ENCODE results near the gene THOC6.

The THOC6 gene

GRCh38 chr16:3042376-3042775 is 18.5 kb downstream of the THOC6 start:
- Histone ChIP-seq H3K27ac (ENCODE audit: low read depth in 2 of 2, low read length in 2 of 2) (no peak overlapping the region), H3K4me3 (ENCODE audit: low read length in 2 of 2) (no peak overlapping the region), H3K36me3 (ENCODE audit: control insufficient read depth in 2 of 2, insufficient read depth in 2 of 2, low read length in 2 of 2) (no peaks in the 10 kb centered on the region), H3K4me1 (ENCODE audit: control insufficient read depth in 2 of 2, insufficient read depth in 2 of 2, low read length in 2 of 2) (peaks cover 13 to 24% of the 10 kb centered on the region in 2 donors), H3K9ac (ENCODE audit: low read depth in 1 of 2, low read length in 2 of 2) (no peak overlapping the region), H3K27me3 (ENCODE audit: control insufficient read depth in 2 of 2, insufficient read depth in 2 of 2, low read length in 2 of 2) (peaks cover 23 to 42% of the 10 kb centered on the region in 2 donors), H3K9me3 (ENCODE audit: control insufficient read depth in 2 of 2, low read length in 2 of 2) (no peaks in the 10 kb centered on the region)

- H3K27me3 ChIP-seq (ENCODE audit: control insufficient read depth in 2 of 2, insufficient read depth in 2 of 2, low read length in 2 of 2), result peaks cover 26 to 49% of the 10 kb centered on the region in 2 donors
- H3K36me3 ChIP-seq (ENCODE audit: control insufficient read depth in 2 of 2, insufficient read depth in 2 of 2, low read length in 2 of 2), result no peaks in the 10 kb centered on the region
- H3K9ac ChIP-seq (ENCODE audit: low read depth in 1 of 2, low read length in 2 of 2), result no peak overlapping the region
- H3K27ac ChIP-seq (ENCODE audit: low read depth in 2 of 2, low read length in 2 of 2), result no peak overlapping the region
- no peak overlapping the region for H3K4me3 ChIP-seq (ENCODE audit: low read length in 2 of 2)
- H3K4me1 ChIP-seq (ENCODE audit: control insufficient read depth in 2 of 2, insufficient read depth in 2 of 2, low read length in 2 of 2), result peaks cover 0 to 6% of the 10 kb centered on the region in 2 donors
- H3K9me3 ChIP-seq (ENCODE audit: control insufficient read depth in 2 of 2, low read length in 2 of 2), result no peaks in the 10 kb centered on the region
These were observed 20.9 kb downstream of the THOC6 start for GRCh38 chr16:3044708-3045107.

GRCh38 chr16:3045758-3046640 is 22.2 kb downstream of the THOC6 start, which contains the start of gene MMP25:
TSS of gene MMP25 (plus strand) at chr16:3046561. CDS start at chr16:3046918, 357 bp downstream.
- H3K4me1 ChIP-seq (ENCODE audit: control insufficient read depth in 2 of 2, insufficient read depth in 2 of 2, low read length in 2 of 2), result peaks cover 0 to 6% of the 10 kb centered on the region in 2 donors
- peak within 1 kb of the TSS; percentile 27 to 62 for H3K4me3 ChIP-seq (ENCODE audit: low read length in 2 of 2)
- peak within 1 kb of the TSS in 1 of 2 donors; percentile 43 for H3K9ac ChIP-seq (ENCODE audit: low read depth in 1 of 2, low read length in 2 of 2)
- H3K36me3 ChIP-seq (ENCODE audit: control insufficient read depth in 2 of 2, insufficient read depth in 2 of 2, low read length in 2 of 2), result no peaks in the 10 kb centered on the region
- H3K27ac ChIP-seq (ENCODE audit: low read depth in 2 of 2, low read length in 2 of 2), result peak within 1 kb of the TSS in 1 of 2 donors; percentile 32
- peaks cover 25 to 50% of the 10 kb centered on the region in 2 donors for H3K27me3 ChIP-seq (ENCODE audit: control insufficient read depth in 2 of 2, insufficient read depth in 2 of 2, low read length in 2 of 2)
- H3K9me3 ChIP-seq (ENCODE audit: control insufficient read depth in 2 of 2, low read length in 2 of 2), result no peaks in the 10 kb centered on the region

DNA sequence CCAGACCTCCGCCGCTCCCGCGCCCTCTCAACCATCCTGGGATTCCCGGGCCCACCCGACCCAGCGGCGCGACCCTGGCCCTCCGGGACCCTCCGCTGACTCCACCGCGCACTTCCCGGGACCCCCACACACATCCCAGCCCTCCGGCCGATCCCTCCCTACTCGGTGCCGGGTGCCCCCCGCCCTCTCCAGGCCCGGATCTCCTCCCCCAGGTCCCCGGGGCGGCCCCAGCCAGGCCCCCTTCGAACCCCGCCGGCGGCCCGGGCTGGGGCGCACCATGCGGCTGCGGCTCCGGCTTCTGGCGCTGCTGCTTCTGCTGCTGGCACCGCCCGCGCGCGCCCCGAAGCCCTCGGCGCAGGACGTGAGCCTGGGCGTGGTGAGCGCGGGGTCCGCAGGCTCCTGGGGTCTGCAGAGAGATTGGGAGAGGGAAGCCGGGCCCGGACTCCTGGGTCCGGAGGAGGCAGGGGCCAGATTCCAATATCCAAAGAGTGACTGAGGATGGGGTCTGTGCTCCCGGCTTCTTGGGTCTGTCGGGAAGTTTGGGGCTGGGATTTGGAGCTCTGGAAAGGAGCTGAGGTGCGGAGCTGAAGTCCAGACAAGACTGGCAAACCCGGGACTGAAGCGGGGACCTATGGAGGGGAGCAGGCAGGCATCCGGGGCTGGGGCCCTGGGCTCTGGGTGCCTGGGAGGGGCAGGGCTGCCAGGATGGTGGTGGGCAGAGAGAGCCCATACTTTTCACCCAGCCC is 23.0 kb downstream of the THOC6 start:
- no peaks in the 10 kb centered on the region for H3K9me3 ChIP-seq (ENCODE audit: control insufficient read depth in 2 of 2, low read length in 2 of 2)

DNA sequence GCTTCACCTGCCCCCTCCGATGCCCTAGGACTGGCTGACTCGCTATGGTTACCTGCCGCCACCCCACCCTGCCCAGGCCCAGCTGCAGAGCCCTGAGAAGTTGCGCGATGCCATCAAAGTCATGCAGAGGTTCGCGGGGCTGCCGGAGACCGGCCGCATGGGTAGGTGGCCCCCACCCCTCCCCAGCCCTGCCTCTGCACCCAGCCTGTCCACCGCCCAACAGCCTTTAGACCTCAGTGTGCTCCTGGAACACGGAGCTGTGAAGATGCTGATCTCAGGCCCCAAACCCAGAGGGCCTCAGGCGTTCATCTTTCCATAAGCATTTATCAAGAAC is 23.5 kb downstream of the THOC6 start:
- peaks cover 25 to 50% of the 10 kb centered on the region in 2 donors for H3K27me3 ChIP-seq (ENCODE audit: control insufficient read depth in 2 of 2, insufficient read depth in 2 of 2, low read length in 2 of 2)
- H3K27ac ChIP-seq (ENCODE audit: low read depth in 2 of 2, low read length in 2 of 2), result no peak overlapping the region
- peaks cover 0 to 6% of the 10 kb centered on the region in 2 donors for H3K4me1 ChIP-seq (ENCODE audit: control insufficient read depth in 2 of 2, insufficient read depth in 2 of 2, low read length in 2 of 2)

More for the DNA sequence above, 23.0 kb downstream of the THOC6 start:
- Histone ChIP-seq H3K4me3 (ENCODE audit: low read length in 2 of 2) (peak overlapping the region in 1 of 2 donors; percentile 31), H3K27ac (ENCODE audit: low read depth in 2 of 2, low read length in 2 of 2) (peak overlapping the region in 1 of 2 donors; percentile 32), H3K36me3 (ENCODE audit: control insufficient read depth in 2 of 2, insufficient read depth in 2 of 2, low read length in 2 of 2) (no peaks in the 10 kb centered on the region), H3K9ac (ENCODE audit: low read depth in 1 of 2, low read length in 2 of 2) (peak overlapping the region in 1 of 2 donors; percentile 12), H3K27me3 (ENCODE audit: control insufficient read depth in 2 of 2, insufficient read depth in 2 of 2, low read length in 2 of 2) (peaks cover 25 to 50% of the 10 kb centered on the region in 2 donors), H3K4me1 (ENCODE audit: control insufficient read depth in 2 of 2, insufficient read depth in 2 of 2, low read length in 2 of 2) (peaks cover 0 to 6% of the 10 kb centered on the region in 2 donors)

GRCh38 chr16:3049921-3050481 is 26.2 kb downstream of the THOC6 start:
- Histone ChIP-seq H3K27me3 (ENCODE audit: control insufficient read depth in 2 of 2, insufficient read depth in 2 of 2, low read length in 2 of 2) (peaks cover 19 to 30% of the 10 kb centered on the region in 2 donors), H3K4me1 (ENCODE audit: control insufficient read depth in 2 of 2, insufficient read depth in 2 of 2, low read length in 2 of 2) (peaks cover 0 to 6% of the 10 kb centered on the region in 2 donors), H3K27ac (ENCODE audit: low read depth in 2 of 2, low read length in 2 of 2) (no peak overlapping the region), H3K4me3 (ENCODE audit: low read length in 2 of 2) (no peak overlapping the region), H3K9me3 (ENCODE audit: control insufficient read depth in 2 of 2, low read length in 2 of 2) (no peaks in the 10 kb centered on the region), H3K9ac (ENCODE audit: low read depth in 1 of 2, low read length in 2 of 2) (no peak overlapping the region), H3K36me3 (ENCODE audit: control insufficient read depth in 2 of 2, insufficient read depth in 2 of 2, low read length in 2 of 2) (no peaks in the 10 kb centered on the region)

More for the DNA sequence above, 23.5 kb downstream of the THOC6 start:
- no peaks in the 10 kb centered on the region for H3K9me3 ChIP-seq (ENCODE audit: control insufficient read depth in 2 of 2, low read length in 2 of 2)
- H3K4me3 ChIP-seq (ENCODE audit: low read length in 2 of 2), result peak overlapping the region in 1 of 2 donors; percentile 31
- H3K36me3 ChIP-seq (ENCODE audit: control insufficient read depth in 2 of 2, insufficient read depth in 2 of 2, low read length in 2 of 2), result no peaks in the 10 kb centered on the region
- H3K9ac ChIP-seq (ENCODE audit: low read depth in 1 of 2, low read length in 2 of 2), result no peak overlapping the region

GRCh38 chr16:3050487-3050886 is 26.7 kb downstream of the THOC6 start:
- Histone ChIP-seq H3K4me1 (ENCODE audit: control insufficient read depth in 2 of 2, insufficient read depth in 2 of 2, low read length in 2 of 2) (peaks cover 0 to 3% of the 10 kb centered on the region in 2 donors), H3K36me3 (ENCODE audit: control insufficient read depth in 2 of 2, insufficient read depth in 2 of 2, low read length in 2 of 2) (no peaks in the 10 kb centered on the region), H3K9me3 (ENCODE audit: control insufficient read depth in 2 of 2, low read length in 2 of 2) (no peaks in the 10 kb centered on the region), H3K27me3 (ENCODE audit: control insufficient read depth in 2 of 2, insufficient read depth in 2 of 2, low read length in 2 of 2) (peaks cover 16 to 26% of the 10 kb centered on the region in 2 donors), H3K27ac (ENCODE audit: low read depth in 2 of 2, low read length in 2 of 2) (no peak overlapping the region), H3K9ac (ENCODE audit: low read depth in 1 of 2, low read length in 2 of 2) (no peak overlapping the region), H3K4me3 (ENCODE audit: low read length in 2 of 2) (no peak overlapping the region)

DNA sequence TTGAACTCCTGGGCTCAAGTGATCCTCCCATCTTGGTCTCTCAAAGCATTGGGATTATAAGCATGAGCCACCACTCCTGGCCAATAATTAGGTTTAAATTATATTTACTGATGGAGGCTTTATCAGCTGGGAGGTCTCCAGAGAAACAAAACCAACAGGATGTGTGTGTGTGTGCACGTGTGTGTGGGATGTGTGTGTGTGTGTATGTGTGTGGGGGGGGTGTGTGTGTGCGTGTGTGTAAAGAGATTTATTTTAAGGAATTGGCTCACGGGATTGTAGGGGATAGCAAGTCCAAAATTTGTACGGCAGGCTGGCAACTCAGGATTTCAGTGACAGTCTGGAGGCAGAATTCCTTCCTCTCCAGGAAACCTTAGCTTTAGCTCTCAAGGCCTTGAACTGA is 27.2 kb downstream of the THOC6 start:
- H3K4me1 ChIP-seq (ENCODE audit: control insufficient read depth in 2 of 2, insufficient read depth in 2 of 2, low read length in 2 of 2), result peaks cover 0 to under 1% of the 10 kb centered on the region in 2 donors
- H3K36me3 ChIP-seq (ENCODE audit: control insufficient read depth in 2 of 2, insufficient read depth in 2 of 2, low read length in 2 of 2), result no peaks in the 10 kb centered on the region
- no peak overlapping the region for H3K27ac ChIP-seq (ENCODE audit: low read depth in 2 of 2, low read length in 2 of 2)
- H3K9ac ChIP-seq (ENCODE audit: low read depth in 1 of 2, low read length in 2 of 2), result no peak overlapping the region
- H3K4me3 ChIP-seq (ENCODE audit: low read length in 2 of 2), result no peak overlapping the region
- no peaks in the 10 kb centered on the region for H3K9me3 ChIP-seq (ENCODE audit: control insufficient read depth in 2 of 2, low read length in 2 of 2)
- peaks cover 15 to 26% of the 10 kb centered on the region in 2 donors for H3K27me3 ChIP-seq (ENCODE audit: control insufficient read depth in 2 of 2, insufficient read depth in 2 of 2, low read length in 2 of 2)

GRCh38 chr16:3051494-3051893 is 27.7 kb downstream of the THOC6 start:
- H3K9ac ChIP-seq (ENCODE audit: low read depth in 1 of 2, low read length in 2 of 2), result no peak overlapping the region
- no peak overlapping the region for H3K27ac ChIP-seq (ENCODE audit: low read depth in 2 of 2, low read length in 2 of 2)
- peaks cover 15 to 24% of the 10 kb centered on the region in 2 donors for H3K27me3 ChIP-seq (ENCODE audit: control insufficient read depth in 2 of 2, insufficient read depth in 2 of 2, low read length in 2 of 2)
- no peaks in the 10 kb centered on the region for H3K9me3 ChIP-seq (ENCODE audit: control insufficient read depth in 2 of 2, low read length in 2 of 2)
- no peaks in the 10 kb centered on the region for H3K4me1 ChIP-seq (ENCODE audit: control insufficient read depth in 2 of 2, insufficient read depth in 2 of 2, low read length in 2 of 2)
- H3K4me3 ChIP-seq (ENCODE audit: low read length in 2 of 2), result no peak overlapping the region
- no peaks in the 10 kb centered on the region for H3K36me3 ChIP-seq (ENCODE audit: control insufficient read depth in 2 of 2, insufficient read depth in 2 of 2, low read length in 2 of 2)

All from mucosa of rectum (tissue), 2 donors.